ENCODE data around the gene GRM8. TPM values are rescaled to one million over a fixed set of nuclear protein-coding genes. Genes with fewer than 3 reads are reported as not detected.

The GRM8 gene
- total RNA-seq, 1 experiment from 2014 or later, result not detected

DNA sequence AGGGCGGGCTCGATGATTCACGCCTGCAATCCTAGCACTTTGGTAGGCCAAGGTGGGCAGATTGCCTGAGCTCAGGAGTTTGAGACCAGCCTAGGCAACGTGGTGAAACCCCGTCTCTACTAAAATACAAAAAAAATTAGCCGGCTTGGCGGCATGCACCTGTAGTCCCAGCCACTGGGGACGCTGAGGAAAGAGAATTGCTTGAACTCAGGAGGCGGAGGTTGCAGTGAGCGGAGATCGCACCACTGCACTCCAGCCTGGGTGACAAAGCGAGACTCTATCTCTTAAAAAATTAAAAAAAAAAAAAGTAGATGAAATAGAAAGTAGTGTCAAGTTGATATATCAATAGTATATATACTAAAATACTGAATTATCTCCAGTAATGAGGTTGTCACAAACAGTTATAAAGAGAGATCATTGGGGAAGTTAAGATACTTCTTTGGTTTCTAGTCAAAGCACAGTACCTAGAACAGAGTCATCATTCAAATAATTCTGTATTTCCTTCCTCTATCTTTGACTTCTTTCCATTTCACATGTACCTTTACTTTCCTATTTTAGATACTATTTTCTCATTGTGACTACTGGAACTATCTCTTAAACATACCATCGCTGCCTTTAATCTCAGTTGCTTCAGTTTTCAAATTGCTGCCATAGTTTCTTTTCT is 491.7 kb downstream of the GRM8 start:
- DNase-seq (ENCODE audit: extremely low read depth, low read depth), result no peak

DNA sequence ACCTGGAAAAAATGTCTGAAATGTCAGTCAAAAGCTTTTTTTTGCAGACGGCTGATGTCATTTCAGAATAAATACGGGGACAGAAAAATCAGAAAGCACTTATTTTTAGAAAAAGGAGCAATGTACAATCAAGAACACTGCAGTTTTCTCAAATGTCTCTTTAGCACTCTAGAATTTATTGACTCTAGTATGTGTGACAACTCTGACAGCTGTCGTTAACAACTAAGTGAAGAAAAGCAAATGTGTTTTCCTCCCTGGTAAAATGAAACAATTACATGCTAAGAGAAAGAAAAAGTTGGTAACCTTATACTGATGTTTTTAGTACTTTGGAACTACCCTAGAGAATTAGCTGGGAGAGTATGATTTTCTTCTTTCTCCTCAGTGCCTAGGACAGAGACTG is 497.4 kb downstream of the GRM8 start:
- no peak for DNase-seq (ENCODE audit: extremely low read depth, low read depth)

DNA sequence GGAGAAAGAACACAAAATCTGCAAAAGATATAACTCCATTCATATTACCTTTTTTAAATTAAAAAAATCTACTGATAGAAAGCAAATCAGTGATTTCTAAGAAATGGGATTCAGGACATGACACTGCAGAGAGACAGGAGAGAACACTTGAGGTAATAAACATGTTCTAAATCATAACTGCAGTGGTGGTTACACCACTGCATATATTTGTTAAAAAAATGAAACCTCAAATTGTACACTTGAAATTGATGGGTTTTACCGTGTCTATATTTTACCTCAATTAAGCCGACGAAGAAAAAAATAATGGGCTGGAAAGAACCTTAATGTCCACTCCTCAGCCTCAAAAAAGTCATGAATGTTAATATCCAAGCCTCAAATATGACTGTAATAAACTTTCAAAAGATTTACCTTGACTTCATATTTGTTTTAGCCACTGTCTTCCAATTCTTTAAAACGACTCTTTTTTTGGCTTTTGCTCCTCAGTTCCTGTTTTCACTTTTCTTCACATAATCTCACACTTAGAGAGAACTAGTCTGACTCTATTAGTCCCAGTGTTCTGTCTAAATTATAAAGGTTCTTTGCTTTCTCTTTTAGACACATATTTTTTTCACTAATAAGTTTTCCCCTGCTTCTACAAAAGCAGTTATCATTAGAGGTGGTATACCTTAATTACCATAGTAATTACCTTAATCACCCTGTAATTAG is 502.4 kb downstream of the GRM8 start:
- DNase-seq (ENCODE audit: extremely low read depth, low read depth), result no peak

DNA sequence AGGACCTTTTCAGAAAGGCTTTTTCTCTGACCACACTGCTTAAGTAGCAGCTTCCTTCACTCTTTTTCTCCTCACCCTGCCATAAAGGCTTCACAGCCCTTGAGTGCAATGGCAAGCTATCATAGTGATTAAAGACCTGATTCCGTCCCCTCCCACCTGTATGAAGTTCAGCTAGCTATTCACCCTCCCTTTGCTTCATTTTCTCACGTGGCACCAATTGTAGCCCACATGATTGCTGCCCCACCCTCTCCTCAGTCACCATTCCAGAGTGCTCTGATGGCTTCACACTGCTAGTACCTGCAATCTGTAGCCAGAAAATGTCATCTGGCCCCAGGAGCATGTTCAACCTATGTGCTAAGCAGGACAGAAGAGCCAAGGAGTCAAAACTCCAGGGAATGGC is 523.8 kb downstream of the GRM8 start:
- no peak for DNase-seq (ENCODE audit: extremely low read depth, low read depth)

DNA sequence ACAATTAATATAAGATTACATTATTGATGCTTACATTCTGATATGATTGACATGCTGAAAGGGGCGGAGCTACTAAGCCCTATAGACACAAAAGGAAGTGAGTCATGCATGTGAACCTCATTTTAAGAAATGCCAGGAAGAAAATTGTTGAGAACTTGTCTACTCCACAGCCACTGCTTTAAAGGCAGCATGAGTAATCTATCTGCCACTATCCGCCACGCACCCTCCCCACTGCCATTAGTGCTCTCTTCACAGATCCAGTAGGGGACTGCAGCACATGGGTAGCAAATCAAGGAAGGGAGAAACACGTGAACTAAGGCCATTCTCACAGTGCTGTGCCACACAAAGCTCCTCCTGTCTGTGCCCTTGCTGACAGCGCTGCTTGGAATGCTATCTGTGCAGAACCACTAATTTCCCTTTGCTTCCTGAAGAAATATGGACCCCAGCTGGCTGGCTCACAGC is 524.8 kb downstream of the GRM8 start:
- peak; percentile 32 for DNase-seq (ENCODE audit: extremely low read depth, low read depth)

DNA sequence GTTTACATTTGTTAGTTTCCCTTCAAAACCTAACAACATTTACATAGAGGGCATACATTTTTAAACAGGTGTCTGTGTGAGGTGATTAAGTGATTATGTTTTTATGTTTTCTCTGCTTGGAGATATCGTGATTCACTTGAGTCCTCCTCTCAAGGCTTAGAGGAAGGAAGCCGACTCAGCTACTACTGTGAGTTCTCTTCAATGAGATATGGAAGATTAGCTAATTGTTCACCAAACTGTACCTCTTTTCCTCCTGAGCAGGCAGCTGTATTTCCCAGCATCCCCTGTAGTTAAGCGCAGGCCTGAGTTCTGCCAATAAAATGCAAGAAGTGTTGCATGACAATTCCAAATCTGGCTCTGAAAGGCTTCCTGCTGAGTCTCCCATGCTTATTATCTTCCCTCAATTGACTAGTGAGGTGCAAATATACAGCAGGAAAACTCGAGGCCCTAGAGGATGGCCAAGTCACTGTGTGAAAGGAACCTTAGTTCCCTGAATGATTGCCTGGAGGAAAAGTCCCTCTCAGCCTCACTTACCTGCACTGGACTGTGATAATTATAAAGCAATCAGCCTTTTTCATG is 528.7 kb downstream of the GRM8 start:
- no peak for DNase-seq (ENCODE audit: extremely low read depth, low read depth)

DNA sequence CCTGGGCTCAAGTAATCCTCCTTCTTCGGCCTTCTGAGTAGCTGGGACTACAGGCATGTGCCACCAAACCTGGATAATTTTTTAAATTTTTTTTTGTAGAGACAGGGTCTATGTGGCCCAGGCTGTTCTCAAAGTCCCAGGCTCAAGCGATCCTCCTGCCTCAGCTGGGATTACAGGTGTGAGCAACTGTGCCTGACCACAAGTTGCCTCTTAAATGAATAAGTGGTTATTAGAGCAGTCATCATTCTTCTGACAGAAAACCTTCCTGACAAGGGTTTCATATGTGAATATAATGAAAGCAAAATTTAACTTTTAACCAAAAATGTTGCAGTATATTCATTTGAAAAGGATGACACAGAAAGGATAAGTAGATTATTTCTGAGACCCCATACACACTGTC is 532.5 kb downstream of the GRM8 start:
- DNase-seq (ENCODE audit: extremely low read depth, low read depth), result no peak

DNA sequence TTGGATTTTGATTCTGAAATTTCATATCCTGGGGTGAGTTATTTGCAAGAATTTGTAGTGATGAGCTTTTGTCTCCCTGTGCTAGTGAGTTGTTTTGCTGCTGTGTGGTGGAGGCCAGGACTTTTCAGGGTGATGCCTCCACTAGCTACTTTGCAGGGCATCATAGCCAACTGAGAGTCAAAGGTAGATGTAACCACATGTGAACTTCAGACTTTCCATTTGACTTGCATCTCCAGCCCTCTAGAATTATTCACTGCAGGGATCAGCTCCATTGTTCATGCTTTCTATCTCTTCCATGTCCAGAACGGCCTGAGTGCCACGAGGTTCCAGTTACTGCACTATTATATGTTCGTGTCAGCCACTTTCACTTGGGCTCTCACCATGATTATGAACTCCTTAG is 534.3 kb downstream of the GRM8 start:
- no peak for DNase-seq (ENCODE audit: extremely low read depth, low read depth)

DNA sequence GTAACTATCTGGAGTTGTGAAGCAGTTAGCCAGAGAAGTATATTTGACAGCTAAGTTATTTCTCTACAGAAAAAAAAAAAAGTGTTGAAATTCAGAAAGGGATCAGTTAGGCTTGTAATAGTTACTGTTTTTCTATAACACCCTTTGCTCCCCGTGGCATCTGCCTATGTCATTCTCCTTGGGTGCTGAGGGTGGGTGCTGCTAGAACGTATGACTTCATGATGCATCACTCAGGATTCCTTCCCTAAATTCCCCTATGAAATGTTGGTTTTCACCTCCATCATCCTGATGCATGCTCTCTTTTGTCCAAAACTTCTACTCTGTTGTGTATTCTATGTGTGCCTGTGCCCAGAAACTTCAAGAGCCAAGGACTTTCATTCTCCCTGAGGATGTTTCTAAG is 536.4 kb downstream of the GRM8 start:
- no peak for DNase-seq (ENCODE audit: extremely low read depth, low read depth)

DNA sequence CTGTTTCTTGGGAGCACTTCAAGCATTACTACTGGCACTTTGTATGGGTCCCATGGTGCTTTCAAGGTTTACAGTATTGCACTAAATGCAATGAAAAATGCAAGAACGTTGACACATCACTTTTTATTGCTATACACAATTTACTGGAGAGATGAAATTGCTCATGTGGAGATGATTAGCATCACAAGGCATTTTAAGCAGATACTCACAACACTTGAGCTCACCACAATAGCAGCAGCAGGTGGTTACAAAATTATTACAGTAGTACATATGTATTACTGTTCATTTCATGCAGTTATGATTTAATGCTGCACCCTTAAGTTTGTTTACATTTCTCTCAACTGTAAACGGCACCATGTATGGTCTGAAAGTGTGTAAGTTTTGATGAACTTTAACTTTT is 537.7 kb downstream of the GRM8 start:
- DNase-seq (ENCODE audit: extremely low read depth, low read depth), result no peak

DNA sequence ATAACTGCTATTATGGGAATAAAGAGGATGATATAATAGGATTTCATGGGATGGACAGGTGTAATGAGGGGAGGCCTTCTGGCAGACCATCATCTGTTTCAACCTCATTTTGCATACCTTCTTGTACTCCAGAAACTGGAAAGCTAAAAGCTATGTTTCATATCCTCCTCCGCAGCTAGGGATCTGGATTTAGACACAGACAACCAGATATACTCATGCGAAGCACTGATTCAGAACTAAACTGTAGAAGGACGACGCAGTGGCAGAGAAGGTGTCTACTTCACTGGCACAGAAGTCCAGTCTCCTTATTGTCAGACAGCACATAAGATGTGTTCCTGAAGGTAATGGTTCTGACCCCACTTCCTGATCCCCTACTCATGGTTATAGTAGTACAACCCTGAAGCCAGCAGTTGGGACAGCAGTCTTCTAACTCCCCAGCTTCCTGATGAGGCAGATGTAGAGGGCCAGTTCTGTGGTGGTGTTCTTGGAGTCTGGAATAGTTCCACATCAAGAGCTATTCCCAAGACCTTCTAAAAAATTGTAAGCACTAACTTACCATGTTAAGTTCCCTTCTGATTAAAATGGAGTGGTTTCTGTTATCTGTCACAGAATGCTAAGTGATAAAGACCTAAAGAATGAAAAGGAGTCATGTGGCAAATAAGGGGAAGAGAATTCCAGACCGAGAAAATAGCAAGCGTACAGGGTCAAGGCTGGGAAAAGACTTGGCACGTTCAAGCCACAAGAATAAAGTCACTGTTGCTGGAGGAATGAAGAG is 550.3 kb downstream of the GRM8 start:
- no peak for DNase-seq (ENCODE audit: extremely low read depth, low read depth)

DNA sequence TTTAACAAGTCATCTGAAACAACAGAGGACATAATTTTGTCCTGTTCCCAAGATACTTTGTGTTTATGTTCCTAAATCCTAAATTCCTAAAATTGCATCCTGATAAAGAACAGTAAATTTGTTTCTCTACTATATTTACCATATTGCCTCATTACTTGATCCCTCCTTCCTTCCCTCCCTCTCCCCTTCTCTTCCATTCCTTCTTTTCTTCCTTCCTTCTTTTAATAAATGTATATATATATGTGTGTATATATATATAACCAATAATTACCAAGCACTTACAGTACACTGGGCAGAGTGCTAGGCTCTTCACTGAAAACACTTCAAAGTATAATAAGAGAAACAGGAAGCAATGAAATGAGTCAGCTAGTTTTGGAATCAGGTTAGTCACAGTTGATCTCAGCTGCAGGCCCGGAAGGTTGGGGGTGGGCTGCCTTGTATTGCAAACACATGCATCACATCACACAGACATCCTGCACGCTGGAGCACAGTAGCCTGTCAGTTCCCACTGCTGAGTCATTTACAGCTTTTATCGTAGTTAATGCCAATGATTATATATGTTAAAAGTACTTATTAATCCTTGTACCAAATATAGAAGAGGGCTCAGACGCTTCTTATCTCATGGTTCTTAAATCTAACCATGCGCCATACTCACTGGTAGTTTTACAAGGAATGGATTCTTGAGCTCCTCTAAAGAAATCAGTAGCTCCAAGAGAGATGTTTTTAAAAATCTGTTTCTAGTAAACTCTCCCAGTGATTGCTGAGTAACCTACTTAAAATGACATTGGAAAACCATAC is 551.7 kb downstream of the GRM8 start:
- DNase-seq (ENCODE audit: extremely low read depth, low read depth), result peak; percentile 95

DNA sequence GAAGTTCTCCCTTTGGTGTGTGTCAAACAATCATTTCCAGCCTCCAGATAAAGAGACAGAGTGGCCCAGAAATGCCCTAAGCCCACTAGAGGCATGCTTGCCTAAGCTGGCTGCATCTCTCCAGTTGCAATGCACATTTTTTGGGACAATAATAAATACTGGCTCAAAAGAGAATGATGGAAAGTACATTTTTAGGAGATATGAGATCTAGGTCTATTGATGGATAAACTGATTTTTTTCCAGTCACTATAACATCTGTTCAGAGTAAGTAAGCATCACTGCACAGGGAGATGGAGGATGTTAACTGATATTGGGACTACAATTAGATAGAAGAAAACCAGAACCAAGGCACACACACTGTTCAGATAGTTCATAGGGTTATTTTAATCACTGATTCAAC is 553.0 kb downstream of the GRM8 start:
- DNase-seq (ENCODE audit: extremely low read depth, low read depth), result peak; percentile 6

DNA sequence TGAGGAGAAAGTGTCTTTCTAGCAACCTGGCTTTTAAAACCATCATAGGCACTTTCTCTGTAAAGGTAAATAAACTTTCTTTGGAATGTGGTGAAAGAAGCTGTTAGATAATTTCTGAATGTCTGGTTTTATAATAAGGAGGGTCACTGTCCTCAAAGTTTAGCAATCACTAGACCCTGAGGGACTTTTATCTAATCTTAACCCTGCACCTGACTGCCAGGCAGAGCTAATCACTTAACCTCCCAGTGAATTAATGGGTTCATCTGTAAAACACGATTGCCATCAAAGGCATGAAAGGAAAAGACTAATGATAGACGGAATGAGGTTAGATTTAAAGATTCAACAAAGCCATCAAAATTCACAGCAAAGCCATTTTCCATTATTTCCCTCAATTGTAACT is 553.8 kb downstream of the GRM8 start:
- no peak for DNase-seq (ENCODE audit: extremely low read depth, low read depth)

DNA sequence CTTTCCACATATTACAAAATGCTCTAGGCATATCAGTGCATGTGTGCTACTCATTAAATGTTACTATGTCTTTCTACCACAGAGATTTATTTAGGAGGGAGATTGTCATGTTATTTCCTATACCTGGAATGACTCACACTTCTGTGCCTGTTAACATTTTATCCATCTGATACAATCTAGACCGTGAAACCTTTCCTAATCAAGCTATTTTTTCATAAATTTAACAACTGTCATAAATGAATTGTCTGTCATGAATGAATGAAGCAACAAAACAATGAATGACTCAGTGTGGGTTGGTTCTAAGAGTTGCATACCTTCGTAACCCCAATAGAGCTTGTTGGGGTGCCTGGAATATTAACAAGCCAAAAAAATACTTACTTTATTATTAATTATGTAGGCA is 554.3 kb downstream of the GRM8 start:
- DNase-seq (ENCODE audit: extremely low read depth, low read depth), result no peak

DNA sequence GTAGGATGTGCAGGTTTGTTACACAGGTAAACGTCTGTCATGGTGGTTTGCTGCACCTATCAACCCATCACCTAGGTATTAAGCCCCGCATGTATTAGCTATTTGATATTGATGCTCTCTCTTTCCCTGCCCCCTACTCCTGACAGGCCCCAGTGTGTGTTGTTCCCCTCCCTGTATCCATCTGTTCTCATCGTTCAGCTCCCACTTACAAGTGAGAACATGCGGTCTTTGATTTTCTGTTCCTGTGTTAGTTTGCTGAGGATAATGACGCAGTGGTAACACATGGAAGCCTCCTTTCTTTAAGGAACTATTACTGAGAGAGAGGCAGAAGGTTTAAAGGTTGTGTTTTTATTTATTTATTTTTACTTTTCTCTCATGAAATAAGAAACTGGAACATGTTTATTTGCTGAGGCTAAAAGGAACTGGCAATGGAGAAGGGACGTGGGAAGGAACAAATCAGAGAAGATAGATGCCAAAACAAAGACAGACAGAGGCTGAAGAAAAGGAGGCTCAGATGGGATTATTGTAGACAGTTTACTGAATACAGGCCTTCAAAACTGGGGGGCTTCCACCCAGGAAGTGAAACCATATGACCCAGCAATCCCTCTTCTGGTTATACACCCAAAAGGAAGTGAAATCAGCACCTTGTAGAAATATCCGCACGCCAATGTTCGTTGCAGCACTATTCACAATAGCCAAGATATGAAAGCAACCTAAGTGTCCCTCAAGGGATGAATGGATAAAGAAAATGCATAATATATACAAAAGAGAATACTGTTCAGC is 556.3 kb downstream of the GRM8 start:
- no peak for DNase-seq (ENCODE audit: extremely low read depth, low read depth)

DNA sequence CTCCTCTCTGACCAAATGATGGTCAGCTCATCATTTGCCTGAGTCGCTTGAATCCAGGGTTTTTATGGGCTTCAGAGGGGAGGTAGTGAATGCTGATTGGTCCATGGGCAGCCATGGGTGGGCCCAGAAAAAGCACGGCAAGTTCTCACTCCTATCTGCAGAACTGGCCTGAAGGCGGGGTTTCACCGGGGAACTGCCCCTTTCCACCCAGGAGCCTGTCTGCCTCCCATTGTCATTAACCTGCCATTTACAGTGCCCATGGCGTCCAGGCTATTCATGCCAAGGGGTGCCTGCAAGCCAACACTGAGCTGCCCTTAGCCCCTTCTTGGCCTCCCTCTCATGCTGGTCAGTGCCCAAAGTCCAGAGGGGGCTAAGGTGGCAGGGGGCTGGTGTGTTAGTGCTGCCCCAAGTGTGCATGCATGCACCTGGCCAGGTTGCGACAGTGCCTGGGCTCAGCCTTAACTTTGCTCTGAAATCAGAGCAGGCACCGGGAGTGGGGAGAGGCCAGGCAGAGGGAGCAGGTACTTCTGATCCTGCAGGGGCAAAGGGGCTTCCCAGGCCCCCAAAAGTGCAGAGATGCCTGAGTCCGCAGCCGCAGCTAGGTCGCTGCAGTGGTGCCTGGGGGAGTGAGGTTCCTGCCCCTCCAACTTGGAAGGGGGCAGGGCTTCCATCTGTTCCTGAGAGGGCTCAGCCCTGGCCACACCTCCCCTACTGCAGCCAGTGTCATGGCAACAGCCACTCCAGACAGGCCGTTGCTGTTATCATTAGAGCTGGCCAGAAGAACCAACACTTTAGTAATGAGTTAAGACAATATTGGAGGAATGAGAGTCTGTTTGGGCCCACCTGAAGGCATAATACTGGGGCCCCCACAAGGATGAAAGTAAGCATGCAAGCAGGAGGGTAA is 561.6 kb downstream of the GRM8 start:
- DNase-seq (ENCODE audit: extremely low read depth, low read depth), result no peak

DNA sequence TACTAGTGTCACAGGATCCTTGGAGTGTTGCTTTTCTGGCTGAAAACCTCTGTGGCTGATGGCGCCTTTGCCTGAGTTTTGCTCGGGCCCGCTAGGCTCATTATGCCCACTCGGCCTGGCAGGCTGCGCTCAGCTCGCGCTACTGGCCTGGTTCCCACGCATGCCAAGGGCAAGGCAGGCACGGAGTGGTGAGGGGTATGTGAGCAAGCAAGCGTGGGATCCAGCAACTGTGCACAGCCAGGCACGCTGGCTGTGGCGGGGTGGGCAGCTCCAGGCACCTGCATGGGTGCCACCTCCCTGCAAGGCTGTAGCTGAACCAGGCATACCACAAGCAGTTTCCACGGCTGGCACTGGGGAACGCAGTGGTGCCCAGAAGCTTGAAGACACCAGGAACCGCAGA is 562.6 kb downstream of the GRM8 start:
- DNase-seq (ENCODE audit: extremely low read depth, low read depth), result no peak

DNA sequence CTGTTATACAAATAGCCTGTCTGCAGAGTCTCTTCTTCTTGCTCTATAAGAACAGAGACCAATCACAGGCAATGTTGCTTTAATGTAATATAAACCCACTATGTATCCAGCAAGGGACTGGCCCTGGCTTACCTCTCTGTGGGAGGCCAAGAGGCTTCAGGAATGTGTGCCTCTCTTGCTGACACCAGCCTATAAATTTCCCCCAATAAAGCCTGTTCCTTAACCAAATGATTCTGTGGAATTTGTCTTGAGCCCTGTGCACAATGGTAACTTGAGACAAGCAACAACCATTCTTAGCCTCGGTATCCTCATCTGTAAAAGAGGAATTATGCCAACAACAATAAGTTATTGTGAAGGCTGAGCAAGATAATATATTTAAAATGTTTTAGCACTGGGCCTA is 563.7 kb downstream of the GRM8 start:
- no peak for DNase-seq (ENCODE audit: extremely low read depth, low read depth)

Data from NCI-H460 (cell line).